Mesenchymal stem cell (in vitro differentiated cells and primary cell): Measurements from ENCODE around the gene HOXD4.

ENCODE experiments used
- DNase-seq: peaks from one replicate; pipeline ENCODE4 v3.0.0-alpha.2; 2013
- H2AFZ ChIP-seq: one replicate; pipeline ENCODE4 v1.6.1; 2013; ENCODE audit warnings: low read depth, mild to moderate bottlenecking, control low read depth, inconsistent platforms, low read length, moderate library complexity
- H2AK5ac ChIP-seq: 2 replicates; pipeline ENCODE4 v1.6.1; 2013; ENCODE audit warnings: low read length, moderate library complexity, mild to moderate bottlenecking, inconsistent platforms; ENCODE audit not compliant: severe bottlenecking
- H2BK120ac ChIP-seq: one replicate; pipeline ENCODE4 v1.6.1; 2013; ENCODE audit warnings: low read depth, mild to moderate bottlenecking, inconsistent platforms, low read length, moderate library complexity
- H2BK12ac ChIP-seq, 2 experiments: one replicate each; pipeline ENCODE4 v1.6.1; 2013; ENCODE audit warnings: inconsistent platforms in 2 of 2, low read length in 2 of 2, mild to moderate bottlenecking in 2 of 2, moderate library complexity in 2 of 2, control low read depth in 1 of 2
- H2BK15ac ChIP-seq: one replicate; pipeline ENCODE4 v1.6.1; 2013; ENCODE audit warnings: mild to moderate bottlenecking, low read depth, inconsistent platforms; ENCODE audit not compliant: poor library complexity, severe bottlenecking
- H2BK5ac ChIP-seq: 2 replicates; pipeline ENCODE4 v1.6.1; 2013; ENCODE audit warnings: low read depth, mild to moderate bottlenecking, low read length, control low read depth, inconsistent platforms; ENCODE audit not compliant: poor library complexity, severe bottlenecking
- H3K14ac ChIP-seq, 2 experiments: one replicate each; pipeline ENCODE4 v1.6.1; 2013; ENCODE audit warnings: inconsistent platforms in 2 of 2, low read length in 2 of 2, control low read depth in 1 of 2, mild to moderate bottlenecking in 1 of 2, moderate library complexity in 1 of 2
- H3K18ac ChIP-seq, 2 experiments: one replicate each; pipeline ENCODE4 v1.6.1; 2013; ENCODE audit warnings: inconsistent platforms in 2 of 2, low read length in 2 of 2, control low read depth in 1 of 2, low read depth in 1 of 2, mild to moderate bottlenecking in 1 of 2
- H3K23ac ChIP-seq, 2 experiments: one replicate each; pipeline ENCODE4 v1.6.1; 2013; ENCODE audit warnings: inconsistent platforms in 2 of 2, low read length in 2 of 2, mild to moderate bottlenecking in 2 of 2, moderate library complexity in 2 of 2, control low read depth in 1 of 2
- H3K27ac ChIP-seq: 2 replicates; pipeline ENCODE4 v1.5.1; 2013; ENCODE audit warnings: mild to moderate bottlenecking, moderate library complexity, low read length, control low read depth, inconsistent platforms; ENCODE audit not compliant: poor library complexity, severe bottlenecking
- H3K27me3 ChIP-seq, 2 experiments: 2 replicates each; pipeline versions ENCODE4 v1.6.1 to v1.7.0; 2013; ENCODE audit warnings: low read length in 2 of 2, mild to moderate bottlenecking in 2 of 2, moderate library complexity in 2 of 2, control low read depth in 1 of 2, inconsistent platforms in 1 of 2; ENCODE audit not compliant: control insufficient read depth in 1 of 2, insufficient read depth in 1 of 2
- H3K36me3 ChIP-seq, 2 experiments: 2 replicates each; pipeline versions ENCODE4 v1.6.1 to v1.7.0; 2013; ENCODE audit warnings: low read length in 2 of 2, control low read depth in 1 of 2, inconsistent platforms in 1 of 2, low read depth in 1 of 2, mild to moderate bottlenecking in 1 of 2; ENCODE audit not compliant: insufficient read depth in 2 of 2, control insufficient read depth in 1 of 2
- H3K4ac ChIP-seq, 2 experiments: one replicate each; pipeline ENCODE4 v1.6.1; 2013; ENCODE audit warnings: inconsistent platforms in 2 of 2, low read length in 2 of 2, mild to moderate bottlenecking in 2 of 2, moderate library complexity in 2 of 2, control low read depth in 1 of 2, low read depth in 1 of 2
- H3K4me1 ChIP-seq: 2 replicates; pipeline ENCODE4 v1.6.1; 2013; ENCODE audit warnings: low read depth, low read length, control low read depth; ENCODE audit not compliant: control insufficient read depth, insufficient read depth
- H3K4me2 ChIP-seq: 2 replicates; pipeline ENCODE4 v1.6.1; 2013; ENCODE audit warnings: low read length, mild to moderate bottlenecking, inconsistent platforms; ENCODE audit not compliant: poor library complexity, severe bottlenecking
- H3K4me3 ChIP-seq, 2 experiments: 2 replicates each; pipeline versions ENCODE4 v1.5.1 to v1.7.0; 2013; ENCODE audit warnings: low read length in 2 of 2, mild to moderate bottlenecking in 2 of 2, control low read depth in 1 of 2, low read depth in 1 of 2; ENCODE audit not compliant: insufficient read depth in 1 of 2
- H3K79me1 ChIP-seq: replicated peaks from 2 replicates; pipeline ENCODE4 v1.6.1; 2013; ENCODE audit warnings: mild to moderate bottlenecking, control low read depth, low read length, inconsistent platforms; ENCODE audit not compliant: poor library complexity, severe bottlenecking
- H3K9ac ChIP-seq: 2 replicates; pipeline ENCODE4 v1.7.0; 2013; ENCODE audit warnings: mild to moderate bottlenecking, low read length, moderate library complexity
- H3K9me3 ChIP-seq: 2 replicates; pipeline ENCODE4 v1.7.0; 2013; ENCODE audit warnings: mild to moderate bottlenecking, low read length; ENCODE audit not compliant: control insufficient read depth
- H4K8ac ChIP-seq: one replicate; pipeline ENCODE4 v1.6.1; 2013; ENCODE audit warnings: inconsistent platforms, mild to moderate bottlenecking, low read length, moderate library complexity
- H4K91ac ChIP-seq: one replicate; pipeline ENCODE4 v1.6.1; 2013; ENCODE audit warnings: mild to moderate bottlenecking, low read length, inconsistent platforms
- WGBS: methylation state at CpG from one replicate; pipeline ENCODE4 v1.1.7; 2013; ENCODE audit warnings: mixed read lengths; 5-methylcytosine and 5-hydroxymethylcytosine counted together

HOXD4 gene

DNA sequence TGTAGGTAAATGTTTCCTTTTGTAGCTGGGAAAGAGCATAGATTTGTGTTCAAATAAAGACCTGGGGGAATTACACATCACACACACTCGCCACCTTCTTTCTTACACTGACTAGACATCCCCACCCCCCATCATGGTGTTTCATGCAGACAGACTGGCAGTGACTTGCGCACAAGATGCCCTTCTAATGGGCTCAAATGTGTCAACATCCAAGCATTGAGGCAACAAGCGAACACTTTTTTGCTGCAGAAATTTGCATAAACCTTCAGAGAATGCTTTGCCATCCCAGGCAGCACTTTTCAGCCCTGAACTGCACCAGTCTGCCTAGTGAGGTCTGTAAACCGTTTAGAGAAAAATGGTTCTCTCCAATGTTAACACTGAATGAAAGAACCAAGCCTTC, 17.3 kb upstream of the HOXD4 start:
- Histone ChIP-seq H3K18ac (no peak overlapping the region), H3K9me3 (no peaks in the 10 kb centered on the region), H4K8ac (no peak overlapping the region), H3K4me1 (peaks cover 17% of the 10 kb centered on the region), H3K9ac (no peak overlapping the region), H3K27me3 (peaks cover 0 to 68% of the 10 kb centered on the region in 2 experiments), H3K79me1 (peaks cover 2% of the 10 kb centered on the region), H3K23ac (no peak overlapping the region), H3K4ac (no peak overlapping the region), H2BK12ac (no peak overlapping the region), H3K4me3 (no peak overlapping the region), H2BK5ac (no peak overlapping the region), H2BK15ac (no peak overlapping the region), H3K4me2 (no peak overlapping the region), H3K14ac (no peak overlapping the region), H2AFZ (no peak overlapping the region), H3K27ac (no peak overlapping the region), H2BK120ac (no peak overlapping the region), H3K36me3 (no peaks in the 10 kb centered on the region), H2AK5ac (no peak overlapping the region), H4K91ac (no peak overlapping the region)
- 58% methylated on average over 4 of the region's 4 CpGs for WGBS
- no peak for DNase-seq

DNA sequence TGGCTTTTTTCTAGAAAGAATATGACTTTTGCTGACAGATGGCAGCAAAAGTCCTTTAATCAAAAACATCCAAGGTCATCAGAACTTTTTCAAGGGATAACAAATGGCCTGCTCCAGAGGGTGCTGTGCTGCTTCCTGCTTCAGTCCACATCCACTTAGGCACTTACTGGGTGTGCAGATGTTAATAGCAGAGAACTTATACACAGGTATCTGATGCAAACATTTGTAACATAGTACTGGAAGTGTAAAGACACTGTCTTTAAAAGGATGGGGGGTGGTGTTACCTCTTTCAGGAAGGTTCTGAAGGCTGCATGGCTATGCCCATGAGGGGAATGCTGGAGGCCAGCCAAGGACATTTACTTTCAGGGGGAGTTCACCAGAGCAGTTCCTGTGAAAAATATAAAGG, 16.3 kb upstream of the HOXD4 start:
- Histone ChIP-seq H4K8ac (no peak overlapping the region), H3K14ac (no peak overlapping the region), H3K27ac (no peak overlapping the region), H2BK15ac (no peak overlapping the region), H3K9ac (peak overlapping the region; percentile 96), H2BK120ac (no peak overlapping the region), H3K23ac (no peak overlapping the region), H2BK5ac (no peak overlapping the region), H3K4ac (no peak overlapping the region), H2AFZ (no peak overlapping the region), H3K4me3 (peak overlapping the region in 1 of 2 experiments; percentile 86), H4K91ac (no peak overlapping the region), H3K9me3 (no peaks in the 10 kb centered on the region), H3K79me1 (peaks cover 2% of the 10 kb centered on the region), H3K4me2 (peak overlapping the region; percentile 25), H2BK12ac (no peak overlapping the region), H2AK5ac (no peak overlapping the region), H3K4me1 (peaks cover 12% of the 10 kb centered on the region), H3K18ac (no peak overlapping the region), H3K36me3 (no peaks in the 10 kb centered on the region), H3K27me3 (peaks cover 0 to 66% of the 10 kb centered on the region in 2 experiments)
- no peak for DNase-seq

DNA sequence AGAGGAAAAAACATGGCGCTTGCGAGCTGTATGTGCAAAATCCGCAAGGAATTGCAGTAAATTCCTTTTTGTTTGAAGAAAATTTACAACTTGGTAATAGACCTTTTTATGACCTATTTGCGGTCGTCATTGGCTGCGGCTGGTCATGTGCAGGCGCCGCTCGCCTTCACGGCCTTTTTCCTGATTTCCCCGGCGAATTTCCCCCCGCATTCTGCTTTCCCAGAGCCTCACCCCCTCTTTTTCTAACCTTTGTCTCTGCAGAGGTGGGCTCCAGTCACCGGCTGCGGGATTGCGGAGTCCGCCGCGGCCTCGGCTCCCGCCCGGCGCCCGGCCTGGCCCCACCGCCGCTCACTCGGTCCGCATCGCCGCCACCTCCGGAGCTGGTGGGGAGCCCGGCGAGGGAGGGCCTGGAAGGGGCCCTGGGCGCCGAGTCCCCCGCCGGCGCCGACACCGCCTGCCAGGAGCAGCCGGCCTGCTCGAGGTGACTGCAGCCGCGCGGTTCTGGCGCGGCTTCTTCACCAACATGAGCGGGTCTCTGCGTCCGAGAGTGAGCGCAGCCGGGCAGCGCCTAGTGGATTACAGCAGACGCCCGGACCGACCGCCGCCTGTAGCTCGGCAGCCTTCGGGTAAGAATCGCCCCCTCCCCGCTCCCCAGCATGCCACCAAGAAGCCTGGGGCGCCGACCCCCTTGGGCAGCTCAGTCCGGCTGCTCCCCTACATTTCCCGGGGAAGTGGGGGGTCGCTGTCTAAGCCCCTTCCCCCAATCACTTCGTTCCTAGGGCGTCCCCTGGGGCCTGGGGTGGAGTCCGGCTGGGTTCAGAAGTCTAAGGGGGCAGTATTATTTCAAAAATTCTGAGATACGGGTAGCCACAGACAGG, 14.7 kb upstream of the HOXD4 start:
- no peak overlapping the region for H3K14ac ChIP-seq
- WGBS: 2% methylated on average over 60 of the region's 71 CpGs
- peak; percentile 24 for DNase-seq
- peaks cover 15% of the 10 kb centered on the region for H3K4me1 ChIP-seq
- no peak overlapping the region for H4K91ac ChIP-seq
- H2BK12ac ChIP-seq: no peak overlapping the region
- peak overlapping the region in 1 of 2 experiments; percentile 36 for H3K23ac ChIP-seq
- H2AFZ ChIP-seq: no peak overlapping the region
- no peaks in the 10 kb centered on the region for H3K9me3 ChIP-seq
- H3K36me3 ChIP-seq: no peaks in the 10 kb centered on the region
- H3K18ac ChIP-seq: no peak overlapping the region
- H2BK120ac ChIP-seq: no peak overlapping the region
- no peak overlapping the region for H2AK5ac ChIP-seq
- H2BK5ac ChIP-seq: peak overlapping the region; percentile 82
- peak overlapping the region; percentile 96 for H3K9ac ChIP-seq
- H3K27ac ChIP-seq: peak overlapping the region; percentile 33
- peaks cover 0 to 68% of the 10 kb centered on the region in 2 experiments for H3K27me3 ChIP-seq
- peaks cover 3% of the 10 kb centered on the region for H3K79me1 ChIP-seq
- no peak overlapping the region for H3K4ac ChIP-seq
- no peak overlapping the region for H4K8ac ChIP-seq
- no peak overlapping the region for H2BK15ac ChIP-seq
- peak overlapping the region; percentile 75 to 86 for H3K4me3 ChIP-seq
- peak overlapping the region; percentile 75 for H3K4me2 ChIP-seq

DNA sequence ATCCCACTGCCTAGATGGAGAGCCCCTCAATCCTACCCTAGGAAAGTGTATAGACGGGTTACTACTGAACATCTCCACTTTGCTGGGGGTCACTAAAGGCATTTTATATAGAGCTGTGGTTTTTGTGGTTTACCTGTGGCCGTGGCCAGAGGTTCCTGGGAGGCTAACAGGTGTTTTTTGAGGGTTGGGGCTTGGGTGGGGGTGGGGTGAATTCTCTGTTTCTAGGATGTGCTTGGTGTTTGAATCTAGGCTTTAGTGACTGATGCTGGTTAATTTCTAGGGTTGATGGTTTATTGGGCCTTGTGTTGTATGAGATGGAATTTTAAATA, 14.1 kb upstream of the HOXD4 start:
- peaks cover 15% of the 10 kb centered on the region for H3K4me1 ChIP-seq
- no peak for DNase-seq
- no peak overlapping the region for H3K27ac ChIP-seq
- no peaks in the 10 kb centered on the region for H3K36me3 ChIP-seq
- H3K4me2 ChIP-seq: peak overlapping the region; percentile 75
- H2BK12ac ChIP-seq: no peak overlapping the region
- no peaks in the 10 kb centered on the region for H3K9me3 ChIP-seq
- H2AFZ ChIP-seq: no peak overlapping the region
- H3K4ac ChIP-seq: no peak overlapping the region
- H4K8ac ChIP-seq: no peak overlapping the region
- peak overlapping the region; percentile 96 for H3K9ac ChIP-seq
- H2BK5ac ChIP-seq: no peak overlapping the region
- no peak overlapping the region for H2AK5ac ChIP-seq
- no peak overlapping the region for H2BK15ac ChIP-seq
- peak overlapping the region in 1 of 2 experiments; percentile 86 for H3K4me3 ChIP-seq
- H3K79me1 ChIP-seq: peaks cover 3% of the 10 kb centered on the region
- no peak overlapping the region for H3K23ac ChIP-seq
- no peak overlapping the region for H3K14ac ChIP-seq
- no peak overlapping the region for H3K18ac ChIP-seq
- no peak overlapping the region for H4K91ac ChIP-seq
- WGBS: 29% methylated on average over 2 of the region's 2 CpGs
- no peak overlapping the region for H2BK120ac ChIP-seq
- peaks cover 0 to 69% of the 10 kb centered on the region in 2 experiments for H3K27me3 ChIP-seq
